MM.1S (cell line): ENCODE results near the gene GCSAML.

Source experiments
- EZH2 ChIP-seq: fragments of 300-600 bp; sonication (generic); optimal IDR thresholded peaks from 2 replicates; pipeline ENCODE3; 2017; ENCODE audit warnings: low read depth, mild to moderate bottlenecking, antibody characterized with exemption, low read length, mixed read lengths
- EZH2phosphoT487 ChIP-seq: fragments of 300-600 bp; sonication (generic); IDR thresholded peaks from 2 replicates; pipeline ENCODE4 v1.6.1; 2018; ENCODE audit warnings: antibody characterized with exemption, low read length
- TF ChIP-seq, protein P1 (sequence below): fragments of 300-600 bp; sonication (generic); IDR thresholded peaks from 2 replicates; pipeline ENCODE4 v1.5.1; 2016; ENCODE audit warnings: antibody characterized with exemption, low read length, mixed read lengths

DNA sequence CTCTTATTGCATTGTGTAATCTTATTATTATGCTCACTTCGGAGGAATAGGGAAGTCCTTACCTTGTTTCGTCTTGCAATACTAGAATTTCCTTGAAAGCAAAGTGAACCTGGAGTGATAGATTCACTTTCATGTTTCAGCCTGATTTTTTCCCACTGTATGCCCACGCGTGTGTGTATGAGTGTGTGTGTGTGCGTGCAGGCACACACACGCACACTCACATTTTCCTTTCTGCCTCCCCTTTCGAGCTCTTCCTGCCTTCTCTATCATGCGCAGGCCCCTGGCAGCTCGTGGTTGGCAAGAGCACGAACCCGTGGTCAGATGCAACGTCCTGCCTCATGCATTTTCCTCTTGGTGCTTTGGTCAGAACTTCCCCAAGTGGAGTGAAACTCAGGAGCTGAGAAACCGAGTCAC is at the start of gene GCSAML:
- TF ChIP-seq, protein P1, sequence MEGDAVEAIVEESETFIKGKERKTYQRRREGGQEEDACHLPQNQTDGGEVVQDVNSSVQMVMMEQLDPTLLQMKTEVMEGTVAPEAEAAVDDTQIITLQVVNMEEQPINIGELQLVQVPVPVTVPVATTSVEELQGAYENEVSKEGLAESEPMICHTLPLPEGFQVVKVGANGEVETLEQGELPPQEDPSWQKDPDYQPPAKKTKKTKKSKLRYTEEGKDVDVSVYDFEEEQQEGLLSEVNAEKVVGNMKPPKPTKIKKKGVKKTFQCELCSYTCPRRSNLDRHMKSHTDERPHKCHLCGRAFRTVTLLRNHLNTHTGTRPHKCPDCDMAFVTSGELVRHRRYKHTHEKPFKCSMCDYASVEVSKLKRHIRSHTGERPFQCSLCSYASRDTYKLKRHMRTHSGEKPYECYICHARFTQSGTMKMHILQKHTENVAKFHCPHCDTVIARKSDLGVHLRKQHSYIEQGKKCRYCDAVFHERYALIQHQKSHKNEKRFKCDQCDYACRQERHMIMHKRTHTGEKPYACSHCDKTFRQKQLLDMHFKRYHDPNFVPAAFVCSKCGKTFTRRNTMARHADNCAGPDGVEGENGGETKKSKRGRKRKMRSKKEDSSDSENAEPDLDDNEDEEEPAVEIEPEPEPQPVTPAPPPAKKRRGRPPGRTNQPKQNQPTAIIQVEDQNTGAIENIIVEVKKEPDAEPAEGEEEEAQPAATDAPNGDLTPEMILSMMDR, result no peak
- TF ChIP-seq EZH2 (no peak), EZH2phosphoT487 (no peak)
